Measurements from ENCODE around the gene GMPR2. TPM values are rescaled to one million over a fixed set of nuclear protein-coding genes. Genes with fewer than 3 reads are reported as not detected.
A peak's percentile ranks its signal among the peaks of the same experiment; 100 is the strongest.

Gene GMPR2
- total RNA-seq, result 30.3 TPM

DNA sequence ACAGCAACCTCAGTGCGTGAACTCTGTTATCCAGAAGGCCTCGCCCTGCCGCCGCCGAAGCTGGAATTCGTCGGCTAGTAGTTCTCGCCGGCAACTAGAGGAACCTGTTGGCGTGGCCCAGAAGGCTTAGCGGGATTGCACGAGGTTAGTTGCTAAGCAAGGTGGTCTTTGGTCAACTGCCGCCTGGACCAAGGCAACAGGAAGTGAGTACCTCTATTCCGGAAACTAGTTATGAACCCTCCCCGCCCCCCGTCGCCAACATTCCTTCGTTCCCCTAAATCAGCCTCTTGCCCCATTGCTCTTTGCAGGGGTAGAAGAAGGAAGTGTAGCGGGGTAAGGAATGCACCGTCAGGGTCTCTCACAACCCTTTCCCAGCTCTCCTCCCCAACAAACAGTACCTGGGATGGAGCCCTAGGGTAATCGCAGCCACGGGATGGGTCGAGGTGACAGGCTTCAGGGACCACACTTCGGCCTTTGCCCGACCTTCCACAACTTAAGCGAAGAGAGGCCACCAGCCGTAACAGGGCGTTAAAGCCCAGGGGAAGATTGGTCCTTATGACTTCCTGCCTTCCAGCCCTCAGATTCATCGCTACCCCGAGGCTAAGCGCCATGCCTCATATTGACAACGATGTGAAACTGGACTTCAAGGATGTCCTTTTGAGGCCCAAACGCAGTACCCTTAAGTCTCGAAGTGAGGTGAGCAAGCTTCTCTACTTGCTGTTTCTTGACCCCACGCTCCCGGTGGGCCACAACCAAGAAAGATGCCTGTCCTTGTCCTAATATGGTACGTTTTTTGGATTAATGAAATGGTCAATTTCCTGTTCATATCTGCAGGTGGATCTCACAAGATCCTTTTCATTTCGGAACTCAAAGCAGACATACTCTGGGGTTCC is at the start of gene GMPR2:
TSS of gene GMPR2 (plus strand) at position 285 of the 893 bp plus-strand sequence. CDS start at position 610, 325 bp downstream.
- DNase-seq (ENCODE audit: low spot score), result no peak
- ATAC-seq, result peak; percentile 72

DNA sequence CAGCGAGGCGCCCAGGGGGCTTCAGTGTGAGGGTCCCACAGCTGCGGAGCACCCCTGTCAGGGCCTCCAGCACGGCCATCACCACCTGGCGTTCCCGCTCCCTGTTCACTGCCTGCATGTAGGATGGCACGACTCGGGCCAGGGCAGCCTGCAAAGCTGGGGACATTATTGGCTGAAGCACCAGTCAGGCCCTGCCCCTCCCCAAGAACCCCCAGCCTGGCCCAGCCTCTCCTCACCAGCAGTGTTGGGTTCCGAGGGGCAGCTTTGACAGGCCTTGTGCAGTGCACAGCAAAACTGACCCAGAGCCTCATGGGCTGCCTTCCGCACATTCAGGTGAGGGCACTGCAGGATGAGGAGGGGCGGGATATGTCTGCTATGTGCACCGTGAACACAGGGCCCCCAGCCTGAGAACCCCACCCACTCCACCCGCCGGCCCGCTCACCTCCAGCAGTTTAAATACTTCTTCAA is 49.7 kb upstream of the GMPR2 start:
- DNase-seq (ENCODE audit: low spot score), result no peak
- no peak for ATAC-seq

DNA sequence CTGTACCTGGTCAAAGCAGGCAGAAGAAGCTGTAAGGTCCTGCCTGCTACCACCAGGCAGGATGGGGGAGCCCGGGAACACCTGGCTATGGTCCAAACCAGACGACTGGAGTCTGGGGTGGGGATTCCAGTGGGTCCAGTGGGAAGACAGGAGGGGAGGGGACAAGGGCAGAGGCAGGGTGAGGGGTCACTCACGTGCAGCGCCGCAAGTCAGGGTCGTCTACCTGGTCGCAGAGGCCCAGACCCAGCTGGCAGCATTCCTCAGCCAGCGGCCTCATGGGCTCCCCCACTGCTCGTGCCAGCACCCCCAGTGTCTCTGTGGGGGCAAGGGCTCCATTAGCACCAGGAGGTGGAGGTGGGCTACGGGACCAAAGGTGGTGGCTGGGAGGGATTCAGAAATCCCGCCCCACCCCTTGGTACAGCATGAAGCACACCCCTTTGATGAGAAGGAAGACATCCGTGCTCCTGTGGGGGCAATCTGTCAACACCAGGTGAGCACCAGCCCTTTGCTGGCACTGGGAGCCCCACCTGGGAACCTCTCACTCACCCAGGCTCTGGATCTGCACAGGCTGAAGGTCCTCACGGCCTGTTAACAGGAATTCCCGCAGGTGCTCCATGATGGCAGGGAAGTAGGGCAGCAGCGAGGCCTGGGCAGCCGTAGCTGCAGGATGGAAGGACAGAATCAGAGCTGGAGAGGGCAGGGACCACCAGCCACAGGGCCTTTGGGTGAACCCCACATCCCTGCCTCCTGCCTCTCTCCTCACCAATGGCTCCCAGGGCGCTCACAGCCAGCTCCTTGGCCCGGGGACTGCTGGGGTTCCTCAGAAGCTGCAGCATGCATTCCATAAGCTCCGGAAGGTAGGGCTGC is 48.4 kb upstream of the GMPR2 start:
- no peak for DNase-seq (ENCODE audit: low spot score)
- no peak for ATAC-seq

DNA sequence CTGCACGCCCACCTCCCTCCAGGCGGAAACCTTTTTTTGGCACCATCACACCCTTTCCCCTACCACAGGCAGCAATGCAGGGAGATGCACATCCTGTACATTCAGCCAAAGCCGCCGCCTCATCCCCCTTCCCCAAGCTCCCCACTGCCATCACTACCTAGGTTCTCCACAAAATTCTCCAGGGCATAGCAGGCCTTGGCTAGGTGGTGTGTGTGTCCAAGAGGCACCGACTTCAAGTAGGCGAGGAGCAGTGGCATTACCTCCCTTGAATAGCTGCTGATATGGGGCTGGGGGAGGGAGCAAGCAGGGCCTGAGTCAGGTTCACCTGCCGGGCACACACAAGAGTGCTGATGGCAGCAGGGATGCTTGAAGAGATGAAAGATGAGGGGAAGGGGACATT is 47.7 kb upstream of the GMPR2 start:
- DNase-seq (ENCODE audit: low spot score) (no peak), ATAC-seq (no peak)

DNA sequence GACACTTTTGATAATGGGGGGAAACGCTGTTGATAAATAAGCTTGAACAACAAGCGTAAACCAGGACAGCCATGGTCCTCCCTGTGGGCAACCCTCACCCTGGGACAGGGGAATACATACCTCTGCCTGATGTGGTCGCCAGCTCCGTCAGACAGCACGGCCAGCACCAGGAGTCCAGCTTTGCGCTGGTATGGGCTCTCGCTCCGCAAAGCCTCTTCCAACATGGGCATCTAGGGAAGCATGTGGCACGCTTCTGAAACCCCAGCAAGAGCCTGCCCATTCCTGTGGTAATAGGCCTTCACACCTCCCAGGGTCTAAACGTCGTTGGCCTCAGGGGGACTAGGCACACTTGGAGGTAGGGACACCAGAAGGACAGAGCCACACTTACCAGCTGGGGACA is 47.0 kb upstream of the GMPR2 start:
- DNase-seq (ENCODE audit: low spot score) (no peak), ATAC-seq (no peak)

DNA sequence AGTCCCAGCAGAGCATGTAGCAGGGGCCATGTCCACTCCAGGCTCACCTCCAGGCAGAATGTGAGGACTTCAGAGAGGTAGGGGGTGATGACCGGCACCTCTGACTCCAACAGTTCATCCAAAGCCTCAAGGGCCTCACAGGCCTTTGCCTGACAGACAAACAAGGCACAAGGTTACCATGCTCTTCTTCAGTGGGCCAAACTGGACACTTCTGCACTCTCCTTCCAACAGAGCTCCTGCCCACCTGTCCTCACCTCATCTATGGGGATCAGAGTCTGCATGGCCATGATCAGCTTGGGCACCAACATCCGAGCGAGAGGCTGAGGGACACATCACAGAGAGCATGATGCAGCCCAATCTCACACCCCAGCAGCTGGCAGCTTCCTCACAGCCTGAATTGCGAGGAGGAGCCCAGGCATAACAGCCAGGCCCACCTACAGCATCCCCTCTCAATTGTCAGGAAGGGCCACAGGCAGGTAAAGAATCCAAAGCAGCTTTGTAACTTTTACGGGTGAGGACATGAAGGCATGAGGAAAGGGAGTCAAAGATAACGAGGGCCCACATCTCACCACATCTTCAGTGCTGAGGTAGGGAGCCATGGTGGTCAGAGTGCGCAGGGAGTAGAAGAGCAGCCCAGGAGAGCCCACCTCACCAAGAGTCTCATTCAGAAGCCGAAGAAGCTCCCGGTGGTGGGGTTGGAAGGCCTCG is 45.7 kb upstream of the GMPR2 start:
- DNase-seq (ENCODE audit: low spot score), result no peak
- ATAC-seq, result no peak

DNA sequence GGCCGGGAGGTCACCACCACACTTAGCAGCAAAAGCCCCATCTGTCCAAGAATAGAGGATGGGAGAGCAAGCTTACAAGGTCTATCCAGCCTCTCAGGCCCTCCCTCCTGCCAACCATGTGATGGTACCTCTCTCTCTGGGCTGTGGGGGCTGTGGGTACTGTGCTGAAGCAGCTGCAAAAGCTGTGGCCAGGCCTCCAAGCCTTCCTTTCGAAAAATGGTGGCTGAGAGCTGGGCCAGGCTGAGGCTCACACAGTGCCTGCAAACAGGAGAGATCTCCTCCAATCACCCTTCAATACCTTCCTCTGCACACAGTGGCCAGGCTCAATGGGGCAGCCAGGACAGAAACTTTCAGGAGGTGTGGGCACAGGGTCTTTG is 45.2 kb upstream of the GMPR2 start:
- DNase-seq (ENCODE audit: low spot score), result no peak
- ATAC-seq, result no peak

DNA sequence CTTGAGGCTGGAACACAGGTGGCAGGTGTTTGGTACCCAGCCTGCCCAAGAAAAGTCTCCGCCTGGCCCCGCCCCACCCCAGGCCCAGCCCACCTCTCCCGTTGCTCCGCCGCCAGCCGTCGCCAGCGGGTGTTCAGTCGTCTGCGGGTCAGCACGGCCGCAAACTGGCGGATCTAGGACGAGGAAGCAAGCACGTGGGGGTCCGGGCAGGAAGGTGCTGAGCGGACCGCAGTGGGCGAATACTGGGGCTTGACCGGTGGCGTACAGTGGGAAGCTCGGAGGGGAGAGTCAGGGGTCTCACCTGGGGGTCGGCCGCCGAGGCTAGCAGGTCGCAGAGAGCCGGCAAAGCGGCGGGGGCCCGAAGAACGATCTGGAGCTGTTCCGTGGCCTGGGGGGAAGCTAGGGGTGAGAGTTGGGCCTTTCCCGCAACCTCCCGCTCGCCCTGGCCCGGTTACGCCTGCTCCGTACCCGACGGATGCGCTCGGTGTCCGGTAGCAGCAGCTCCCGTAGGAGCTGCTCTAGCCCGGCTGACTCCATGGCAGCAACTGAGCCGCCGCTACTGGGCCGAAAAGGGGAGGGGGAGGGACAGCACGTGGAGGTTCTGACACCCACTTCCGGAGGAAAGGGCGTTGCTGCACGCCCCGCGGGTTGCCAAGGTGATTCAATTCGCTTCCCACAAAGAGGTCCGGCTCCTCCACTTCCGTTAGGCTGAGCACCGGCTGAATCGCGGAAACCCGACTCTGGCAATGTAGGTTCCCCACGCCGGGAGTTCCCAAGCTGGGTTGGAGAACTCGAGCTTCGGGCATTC is 44.3 kb upstream of the GMPR2 start, which contains the start of gene IPO4:
TSS of gene IPO4 (minus strand) at position 566 of the 808 bp plus-strand sequence. CDS start at position 537, 29 bp downstream.
- DNase-seq (ENCODE audit: low spot score) (peak; percentile 96), ATAC-seq (peak; percentile 95)

DNA sequence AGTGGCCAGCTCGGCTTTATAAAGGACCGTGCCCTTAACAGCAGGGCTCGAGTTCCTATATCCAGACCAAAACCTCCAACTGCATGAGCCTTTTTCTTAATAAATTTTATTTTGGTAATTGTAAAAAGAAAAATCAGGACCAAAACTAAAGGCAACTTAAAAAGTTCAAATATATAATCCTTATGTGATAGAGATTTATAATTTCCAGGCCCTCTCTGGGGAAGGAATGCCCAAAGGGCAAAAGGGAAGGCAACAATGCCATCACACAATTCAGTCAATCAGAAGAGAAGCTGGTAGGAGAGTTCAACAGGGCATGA is 43.7 kb upstream of the GMPR2 start:
- ATAC-seq, result no peak

DNA sequence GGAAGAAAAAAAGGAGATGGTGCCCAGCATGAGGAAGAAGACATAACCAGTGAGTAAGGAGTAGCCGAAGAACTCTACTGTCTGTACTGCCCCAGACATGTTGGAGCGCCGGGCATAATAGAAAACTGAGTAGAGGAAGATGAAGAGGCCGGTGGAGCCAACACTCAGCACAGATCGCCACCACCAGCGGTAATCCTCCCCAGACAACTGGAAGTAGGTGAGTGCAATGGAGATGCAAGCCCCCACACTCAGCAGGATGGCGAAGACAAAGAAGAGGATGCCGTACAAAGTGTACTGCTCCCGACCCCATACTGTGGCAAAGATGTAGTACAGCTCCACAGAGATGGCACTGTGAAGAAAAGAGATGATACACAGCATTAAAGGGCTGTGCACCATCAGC is 43.3 kb upstream of the GMPR2 start:
- DNase-seq (ENCODE audit: low spot score) (no peak), ATAC-seq (no peak)

More for the DNA sequence above, 43.7 kb upstream of the GMPR2 start:
- no peak for DNase-seq (ENCODE audit: low spot score)

DNA sequence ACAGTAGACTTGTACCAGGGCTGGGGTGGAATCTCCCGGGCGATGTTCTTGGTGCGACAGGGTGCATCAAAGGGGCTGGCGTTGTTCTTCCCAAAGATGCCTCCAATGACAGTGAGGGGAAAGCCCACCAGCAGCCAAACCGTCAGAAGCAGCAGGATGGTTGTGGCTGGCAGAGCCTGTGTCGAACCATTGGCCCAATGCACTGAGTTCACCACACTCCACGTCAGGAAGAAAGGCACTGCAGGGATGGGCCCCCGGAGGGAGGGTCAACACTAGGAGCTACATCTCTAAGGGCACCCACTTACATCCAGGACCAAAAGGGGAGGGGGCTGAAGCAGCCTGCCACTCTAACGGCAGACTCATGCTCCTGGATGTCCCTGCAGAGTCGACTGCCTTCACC is 42.3 kb upstream of the GMPR2 start:
- no peak for DNase-seq (ENCODE audit: low spot score)

DNA sequence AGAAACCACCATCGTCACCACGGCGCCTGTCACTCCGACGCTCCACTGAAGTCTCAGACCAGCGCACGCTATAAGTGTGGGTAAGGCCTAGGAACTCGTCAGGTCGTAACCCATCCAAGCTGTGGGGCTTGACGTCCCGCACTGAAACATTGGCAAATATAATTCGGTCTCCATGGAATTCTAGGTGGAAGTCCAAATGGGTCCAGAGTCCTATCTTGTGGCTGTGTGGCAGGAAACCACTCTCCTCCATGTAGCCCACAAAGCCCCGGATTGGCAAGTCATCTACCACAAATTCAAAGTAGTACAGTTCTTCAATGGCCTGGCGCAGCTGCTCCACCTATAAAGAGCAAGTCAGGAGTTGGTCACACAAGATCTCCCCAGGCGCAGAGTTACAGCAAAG is 39.8 kb upstream of the GMPR2 start:
- no peak for DNase-seq (ENCODE audit: low spot score)
- ATAC-seq, result no peak

More for the DNA sequence above, 42.3 kb upstream of the GMPR2 start:
- ATAC-seq, result no peak

DNA sequence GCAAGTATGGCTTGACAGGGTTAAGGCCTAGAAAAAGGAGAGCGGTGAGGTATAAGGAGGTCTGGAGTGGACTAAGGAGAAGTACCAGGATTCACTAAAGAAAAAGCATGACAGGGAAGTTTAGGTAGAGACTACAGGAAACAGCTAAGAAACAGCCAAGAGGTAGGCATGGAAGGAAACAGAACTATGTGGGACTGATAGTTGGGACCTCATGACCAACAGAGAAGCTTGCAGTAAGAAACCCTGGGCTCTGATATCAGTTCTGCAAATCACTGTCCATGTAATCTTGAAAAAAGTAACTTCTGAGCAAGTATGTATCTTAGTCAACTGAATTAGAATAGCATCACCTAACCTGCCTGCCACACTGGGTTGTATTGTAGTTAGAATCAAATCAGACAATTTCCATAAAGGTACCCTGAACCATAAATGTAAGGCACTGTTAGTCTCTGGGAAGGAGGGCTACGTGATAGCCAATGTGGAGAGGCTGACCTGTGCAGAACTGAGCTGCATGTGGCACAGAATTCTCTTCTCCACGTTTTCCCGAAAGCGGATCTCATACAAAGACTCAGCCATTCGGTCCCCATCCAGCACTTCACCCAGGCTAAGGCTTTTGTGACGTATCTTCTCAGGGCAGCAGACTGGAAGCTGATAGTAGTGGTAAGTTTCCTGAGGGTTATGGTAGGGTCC is 38.4 kb upstream of the GMPR2 start:
- DNase-seq (ENCODE audit: low spot score), result no peak
- ATAC-seq, result no peak

DNA sequence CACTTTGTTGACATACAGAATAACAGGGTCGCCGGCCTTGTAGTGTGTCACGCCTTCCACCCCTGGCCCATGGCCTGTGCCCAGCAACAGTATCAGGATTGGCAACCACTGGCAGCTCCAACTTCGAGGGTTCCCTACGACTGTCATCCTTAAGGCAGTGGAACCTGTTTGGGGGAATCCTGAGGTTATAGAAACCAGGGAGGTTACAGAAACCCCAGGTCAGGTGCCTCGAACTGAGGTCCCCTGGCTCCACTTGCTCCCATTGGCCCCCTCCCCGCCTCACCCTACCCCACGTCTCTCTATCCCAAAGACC is 37.9 kb upstream of the GMPR2 start:
- no peak for ATAC-seq

DNA sequence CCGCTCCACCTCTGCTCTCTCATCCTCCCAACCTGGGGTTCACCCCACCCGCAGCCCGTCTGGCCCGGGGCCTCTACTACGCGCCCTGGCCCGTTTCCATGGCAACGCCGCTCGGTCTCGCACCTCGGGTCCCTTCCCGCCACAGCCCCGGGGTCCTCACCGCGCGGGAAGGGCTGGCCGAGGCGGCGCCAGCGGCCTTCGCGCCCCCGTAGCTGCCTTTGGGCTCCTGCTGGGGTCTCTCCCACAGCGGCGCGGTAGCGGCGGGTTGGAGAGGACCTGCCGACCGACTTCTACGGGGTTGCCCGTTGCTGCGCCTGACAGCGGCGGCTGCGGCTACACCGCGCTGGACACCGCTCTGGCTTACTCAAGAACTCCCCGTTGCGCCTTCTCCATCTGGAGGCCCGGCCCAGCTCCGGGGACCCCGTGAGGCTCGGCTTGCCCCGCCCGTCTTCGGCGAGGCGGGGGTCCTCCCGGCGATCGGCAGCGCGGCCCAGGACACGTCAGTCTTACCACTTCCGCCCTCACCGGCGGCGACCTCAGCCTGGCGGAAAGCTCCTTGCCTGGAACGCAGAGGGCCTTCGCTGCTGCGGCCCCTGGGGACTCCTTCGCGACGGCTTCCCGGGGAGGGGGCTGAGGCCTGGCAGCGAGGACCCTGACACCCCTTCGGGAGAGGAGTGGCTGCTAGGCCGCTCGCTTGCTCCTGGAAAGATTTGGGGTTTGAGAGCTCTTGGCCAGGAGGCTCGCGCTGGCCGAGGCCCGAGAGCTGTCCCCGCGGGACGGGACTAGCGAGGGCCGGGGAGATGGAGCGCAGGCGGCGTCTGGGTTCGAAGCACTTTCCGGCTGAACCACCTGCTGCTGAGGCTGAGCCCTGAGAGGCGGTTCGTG is 37.3 kb upstream of the GMPR2 start, which contains the start of gene TM9SF1:
TSS of gene TM9SF1 (minus strand) at position 256 of the 885 bp plus-strand sequence. CDS start 422 bp downstream, outside the sequence.
- DNase-seq (ENCODE audit: low spot score), result peak; percentile 87

More for the DNA sequence above, 37.9 kb upstream of the GMPR2 start:
- DNase-seq (ENCODE audit: low spot score), result no peak

DNA sequence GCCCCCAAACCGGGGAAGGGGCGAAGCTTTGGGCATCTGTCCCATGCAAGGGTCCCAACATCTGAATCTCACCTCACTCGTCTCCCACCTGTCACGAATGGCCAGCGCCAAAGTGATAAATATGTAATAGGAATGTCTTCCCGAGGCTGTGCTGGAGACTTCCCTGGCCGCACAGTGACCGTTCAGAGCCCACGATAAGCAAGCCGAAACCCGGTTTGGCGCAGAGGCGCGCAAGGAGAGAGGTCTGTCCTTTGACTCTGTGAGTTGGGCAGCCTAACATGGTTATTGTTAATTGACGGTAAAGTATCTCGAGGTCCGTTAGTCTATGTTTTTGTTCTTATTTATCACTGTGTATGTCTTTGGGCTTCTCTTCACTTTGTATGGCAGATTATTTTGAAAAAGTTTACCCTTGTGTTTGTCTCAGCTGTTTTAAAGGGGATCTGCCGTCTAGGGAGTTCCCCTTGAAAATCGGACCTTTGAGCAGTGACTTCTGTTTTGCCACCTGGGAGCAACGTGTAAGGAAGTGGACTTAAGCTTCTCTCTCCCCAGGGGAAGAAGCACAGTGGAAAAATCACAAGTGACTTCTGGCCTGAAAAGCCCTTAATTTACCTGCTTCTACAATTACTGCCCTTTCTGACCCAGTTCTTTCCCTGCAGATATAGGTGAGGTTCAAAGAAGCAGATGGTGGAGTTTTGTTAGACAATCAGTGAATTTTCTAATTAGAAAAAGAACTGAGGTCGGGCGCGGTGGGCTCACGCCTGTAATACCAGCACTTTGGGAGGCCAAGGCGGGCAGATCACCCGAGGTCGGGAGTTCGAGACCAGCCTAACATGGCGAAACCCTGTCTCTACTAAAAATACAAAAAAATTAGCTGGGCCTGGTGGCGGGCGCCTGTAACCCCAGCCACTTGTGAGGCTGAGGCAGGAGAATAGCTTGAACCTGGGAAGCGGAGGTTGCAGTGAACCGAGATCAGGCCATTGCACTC is 36.4 kb upstream of the GMPR2 start:
- no peak for DNase-seq (ENCODE audit: low spot score)
- ATAC-seq, result peak; percentile 41

More for the DNA sequence above, 37.3 kb upstream of the GMPR2 start, which contains the start of gene TM9SF1:
- ATAC-seq, result peak; percentile 93

DNA sequence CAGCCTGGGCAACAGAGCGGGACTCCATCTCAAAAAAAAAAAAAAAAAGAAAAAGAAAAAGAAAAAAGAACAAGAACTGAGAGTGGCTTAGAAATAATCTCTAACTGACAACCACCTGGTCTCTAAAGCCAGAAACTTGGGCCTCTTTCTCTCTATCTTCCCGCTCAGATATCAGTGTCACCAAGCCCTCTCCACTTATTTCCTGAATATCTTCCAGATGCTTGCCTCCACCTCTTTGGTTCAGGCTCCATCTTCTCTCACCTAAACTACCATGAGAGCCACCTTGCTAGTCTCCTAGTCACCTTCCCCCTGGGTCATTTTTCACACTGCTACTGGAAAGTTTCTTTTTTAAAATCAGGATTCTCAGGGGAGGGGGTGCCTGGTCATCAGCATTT is 35.7 kb upstream of the GMPR2 start:
- DNase-seq (ENCODE audit: low spot score) (no peak), ATAC-seq (no peak)

Measured in left lobe of liver (tissue), 2 donors.